PC-3 (cell line): ENCODE measurements around the gene DTNBP1.

Source experiments
- EZH2 ChIP-seq: fragments of 300-600 bp; sonication (generic); IDR thresholded peaks from one replicate; pipeline ENCODE4 v1.6.1; 2017; ENCODE audit warnings: antibody characterized with exemption, mild to moderate bottlenecking, low read length; ENCODE audit not compliant: unreplicated experiment
- TF ChIP-seq, protein P1 (sequence below): fragments of 300-600 bp; sonication (generic); conservative IDR thresholded peaks from 2 replicates; pipeline ENCODE4 v1.5.1; 2017; ENCODE audit warnings: antibody characterized with exemption, low read depth, mild to moderate bottlenecking, low read length

DNA sequence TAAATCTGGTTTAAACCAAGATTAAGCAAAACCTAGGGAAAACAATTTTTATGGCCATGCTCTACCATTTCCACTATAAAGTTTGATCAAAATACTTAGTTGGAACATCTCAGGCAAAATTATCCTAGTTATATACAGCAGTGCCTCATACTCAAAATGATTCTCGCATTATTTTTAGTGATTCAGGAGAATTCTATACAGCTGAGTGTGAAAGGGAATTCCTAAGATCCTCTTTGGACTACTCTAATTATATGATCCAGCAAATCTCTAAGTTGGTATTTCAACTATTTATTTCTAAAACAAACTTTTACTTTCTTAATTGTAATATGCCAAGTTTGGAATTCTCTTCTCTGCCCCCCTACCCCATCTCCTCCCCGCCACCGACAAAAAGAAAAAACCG, 8.6 kb downstream of the DTNBP1 start:
- TF ChIP-seq, protein P1, sequence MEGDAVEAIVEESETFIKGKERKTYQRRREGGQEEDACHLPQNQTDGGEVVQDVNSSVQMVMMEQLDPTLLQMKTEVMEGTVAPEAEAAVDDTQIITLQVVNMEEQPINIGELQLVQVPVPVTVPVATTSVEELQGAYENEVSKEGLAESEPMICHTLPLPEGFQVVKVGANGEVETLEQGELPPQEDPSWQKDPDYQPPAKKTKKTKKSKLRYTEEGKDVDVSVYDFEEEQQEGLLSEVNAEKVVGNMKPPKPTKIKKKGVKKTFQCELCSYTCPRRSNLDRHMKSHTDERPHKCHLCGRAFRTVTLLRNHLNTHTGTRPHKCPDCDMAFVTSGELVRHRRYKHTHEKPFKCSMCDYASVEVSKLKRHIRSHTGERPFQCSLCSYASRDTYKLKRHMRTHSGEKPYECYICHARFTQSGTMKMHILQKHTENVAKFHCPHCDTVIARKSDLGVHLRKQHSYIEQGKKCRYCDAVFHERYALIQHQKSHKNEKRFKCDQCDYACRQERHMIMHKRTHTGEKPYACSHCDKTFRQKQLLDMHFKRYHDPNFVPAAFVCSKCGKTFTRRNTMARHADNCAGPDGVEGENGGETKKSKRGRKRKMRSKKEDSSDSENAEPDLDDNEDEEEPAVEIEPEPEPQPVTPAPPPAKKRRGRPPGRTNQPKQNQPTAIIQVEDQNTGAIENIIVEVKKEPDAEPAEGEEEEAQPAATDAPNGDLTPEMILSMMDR = no peak
- TF ChIP-seq EZH2 = no peak
